Hepatocyte (in vitro differentiated cells): Measurements from ENCODE around the gene POLR3H. TPM values are rescaled to one million over a fixed set of nuclear protein-coding genes. Genes with fewer than 3 reads are reported as not detected.

ENCODE experiments used
- DNase-seq: peaks from one replicate; pipeline ENCODE4 v3.0.0-alpha.2; 2016; ENCODE audit warnings: low spot score
- H2AFZ ChIP-seq: fragments of 200-600 bp; sonication (generic); 2 replicates; pipeline ENCODE4 v1.6.0; 2016; ENCODE audit warnings: antibody characterized with exemption, mild to moderate bottlenecking
- H3K27ac ChIP-seq: fragments of 200-600 bp; sonication (generic); 2 replicates; pipeline ENCODE4 v1.5.1; 2016; ENCODE audit warnings: mild to moderate bottlenecking
- H3K27me3 ChIP-seq: fragments of 200-600 bp; sonication (generic); 2 replicates; pipeline ENCODE4 v1.6.1; 2016
- H3K36me3 ChIP-seq: fragments of 200-600 bp; sonication (generic); replicated peaks from 2 replicates; pipeline ENCODE4 v1.5.1; 2016; ENCODE audit warnings: low read depth; ENCODE audit not compliant: insufficient read depth
- H3K4me1 ChIP-seq: fragments of 200-600 bp; sonication (generic); 2 replicates; pipeline ENCODE4 v1.5.1; 2016; ENCODE audit warnings: mild to moderate bottlenecking, moderate library complexity; ENCODE audit not compliant: insufficient read depth
- H3K4me2 ChIP-seq: fragments of 200-600 bp; sonication (generic); 2 replicates; pipeline ENCODE4 v1.6.0; 2016
- H3K4me3 ChIP-seq: fragments of 200-600 bp; sonication (generic); 2 replicates; pipeline ENCODE4 v1.5.1; 2016; ENCODE audit warnings: mild to moderate bottlenecking
- H3K79me2 ChIP-seq: fragments of 200-600 bp; sonication (generic); 2 replicates; pipeline ENCODE4 v1.6.0; 2017; ENCODE audit warnings: mild to moderate bottlenecking
- H3K9me2 ChIP-seq: fragments of 200-600 bp; sonication (generic); replicated peaks from 2 replicates; pipeline ENCODE4 v1.6.0; 2017; ENCODE audit warnings: mild to moderate bottlenecking; ENCODE audit not compliant: insufficient read depth
- H3K9me3 ChIP-seq: fragments of 200-600 bp; sonication (generic); 2 replicates; pipeline ENCODE4 v1.5.1; 2016; ENCODE audit warnings: low read depth, mild to moderate bottlenecking
- H4K20me1 ChIP-seq: fragments of 200-600 bp; sonication (generic); 2 replicates; pipeline ENCODE4 v1.6.0; 2016; ENCODE audit warnings: mild to moderate bottlenecking; ENCODE audit not compliant: insufficient read depth, poor library complexity, severe bottlenecking
- EZH2 ChIP-seq: fragments of 200-600 bp; sonication (generic); IDR thresholded peaks from 2 replicates; pipeline ENCODE4 v1.6.1; 2016; ENCODE audit warnings: antibody characterized with exemption, mild to moderate bottlenecking, borderline replicate concordance
- EZH2phosphoT487 ChIP-seq: fragments of 200-600 bp; sonication (generic); IDR thresholded peaks from one replicate; pipeline ENCODE4 v1.6.1; 2018; ENCODE audit warnings: antibody characterized with exemption, mild to moderate bottlenecking, low read depth, moderate library complexity; ENCODE audit not compliant: unreplicated experiment, severe bottlenecking
- WGBS: methylation state at CpG from one replicate; pipeline ENCODE4 v1.1.6; 2016; ENCODE audit warnings: low lambda C conversion rate; ENCODE audit errors: missing lambda C conversion rate; 5-methylcytosine and 5-hydroxymethylcytosine counted together
- polyA plus RNA-seq: library from polyadenylated mRNA; unstranded; fragments of >200 nt; fragmentation: Nextera tagmentation; extraction: Ambion mirVana; gene quantifications from 2 replicates; pipeline ENCODE4 v1.2.1, GENCODE V29; 2016
- total RNA-seq: library from RNA; depleted of rRNA; stranded (reverse); fragments of >200 nt; gene quantifications from 2 replicates; pipeline ENCODE4 v1.2.3, GENCODE V29; 2014
- TF ChIP-seq, protein P1 (sequence below): fragments of 200-600 bp; sonication (generic); IDR thresholded peaks from 2 replicates; pipeline ENCODE4 v1.5.1; 2016; ENCODE audit warnings: antibody characterized with exemption, mild to moderate bottlenecking; ENCODE audit not compliant: poor library complexity

The POLR3H gene
- total and polyA plus RNA-seq, 2 experiments from 2014 or later, result 14.5 to 41.1 TPM

DNA sequence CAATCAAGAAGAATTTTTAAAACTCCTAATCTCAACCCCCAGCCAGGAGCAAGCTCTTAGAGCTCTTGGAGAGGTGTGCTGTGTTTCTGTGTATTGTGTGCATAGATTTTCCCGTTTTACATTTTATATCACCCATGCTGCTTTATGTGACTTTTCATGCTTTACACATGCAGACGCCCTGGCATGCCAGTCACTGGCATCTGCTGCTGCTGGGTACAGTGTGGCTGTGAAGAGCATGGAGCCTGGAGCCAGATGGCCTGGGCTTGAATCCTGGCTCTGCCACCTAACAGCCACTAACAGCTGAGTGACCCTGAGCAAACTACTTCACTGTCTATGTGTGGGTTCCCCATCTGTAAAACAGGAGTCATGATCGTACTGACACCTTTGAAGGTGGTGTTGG is 23.1 kb downstream of the POLR3H start:
- H3K4me3 ChIP-seq, result no peak overlapping the region
- no peak overlapping the region for H3K27ac ChIP-seq
- no peaks in the 10 kb centered on the region for H3K9me3 ChIP-seq
- H4K20me1 ChIP-seq, result no peaks in the 10 kb centered on the region
- TF ChIP-seq, protein P1, sequence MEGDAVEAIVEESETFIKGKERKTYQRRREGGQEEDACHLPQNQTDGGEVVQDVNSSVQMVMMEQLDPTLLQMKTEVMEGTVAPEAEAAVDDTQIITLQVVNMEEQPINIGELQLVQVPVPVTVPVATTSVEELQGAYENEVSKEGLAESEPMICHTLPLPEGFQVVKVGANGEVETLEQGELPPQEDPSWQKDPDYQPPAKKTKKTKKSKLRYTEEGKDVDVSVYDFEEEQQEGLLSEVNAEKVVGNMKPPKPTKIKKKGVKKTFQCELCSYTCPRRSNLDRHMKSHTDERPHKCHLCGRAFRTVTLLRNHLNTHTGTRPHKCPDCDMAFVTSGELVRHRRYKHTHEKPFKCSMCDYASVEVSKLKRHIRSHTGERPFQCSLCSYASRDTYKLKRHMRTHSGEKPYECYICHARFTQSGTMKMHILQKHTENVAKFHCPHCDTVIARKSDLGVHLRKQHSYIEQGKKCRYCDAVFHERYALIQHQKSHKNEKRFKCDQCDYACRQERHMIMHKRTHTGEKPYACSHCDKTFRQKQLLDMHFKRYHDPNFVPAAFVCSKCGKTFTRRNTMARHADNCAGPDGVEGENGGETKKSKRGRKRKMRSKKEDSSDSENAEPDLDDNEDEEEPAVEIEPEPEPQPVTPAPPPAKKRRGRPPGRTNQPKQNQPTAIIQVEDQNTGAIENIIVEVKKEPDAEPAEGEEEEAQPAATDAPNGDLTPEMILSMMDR, result no peak
- TF ChIP-seq EZH2phosphoT487, result no peak
- TF ChIP-seq EZH2, result no peak
- WGBS, result 94% methylated on average over 3 of the region's 3 CpGs
- no peaks in the 10 kb centered on the region for H3K36me3 ChIP-seq
- H3K27me3 ChIP-seq, result no peaks in the 10 kb centered on the region
- H3K9me2 ChIP-seq, result no peaks in the 10 kb centered on the region
- no peaks in the 10 kb centered on the region for H3K79me2 ChIP-seq
- no peak overlapping the region for H3K4me2 ChIP-seq
- H3K4me1 ChIP-seq, result no peaks in the 10 kb centered on the region
- no peak overlapping the region for H2AFZ ChIP-seq
- no peak for DNase-seq

DNA sequence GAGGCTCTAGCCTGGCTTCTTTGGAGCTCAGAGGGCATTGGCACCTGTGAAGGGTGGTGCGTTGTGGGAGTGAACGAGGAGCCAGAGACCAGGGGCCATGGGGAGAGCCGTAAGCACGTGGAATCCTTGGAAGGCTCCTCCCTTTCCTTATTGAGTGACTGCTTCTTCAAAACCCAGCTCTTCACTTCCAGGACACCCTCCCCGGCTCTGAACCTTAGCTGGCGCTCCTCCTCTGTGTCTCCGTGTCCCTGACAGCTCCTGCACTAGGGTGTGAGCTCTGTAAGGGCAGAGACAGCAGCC is 26.3 kb downstream of the POLR3H start:
- no peak overlapping the region for H3K27ac ChIP-seq
- TF ChIP-seq, protein P1, result no peak
- TF ChIP-seq EZH2phosphoT487 (no peak), EZH2 (no peak)
- no peaks in the 10 kb centered on the region for H3K36me3 ChIP-seq
- no peaks in the 10 kb centered on the region for H4K20me1 ChIP-seq
- H3K9me2 ChIP-seq, result no peaks in the 10 kb centered on the region
- H3K4me1 ChIP-seq, result peaks cover 11% of the 10 kb centered on the region
- no peaks in the 10 kb centered on the region for H3K27me3 ChIP-seq
- DNase-seq, result no peak
- H2AFZ ChIP-seq, result no peak overlapping the region
- H3K9me3 ChIP-seq, result no peaks in the 10 kb centered on the region
- WGBS, result 83% methylated on average over 7 of the region's 7 CpGs
- H3K4me3 ChIP-seq, result no peak overlapping the region
- H3K4me2 ChIP-seq, result no peak overlapping the region
- no peaks in the 10 kb centered on the region for H3K79me2 ChIP-seq

DNA sequence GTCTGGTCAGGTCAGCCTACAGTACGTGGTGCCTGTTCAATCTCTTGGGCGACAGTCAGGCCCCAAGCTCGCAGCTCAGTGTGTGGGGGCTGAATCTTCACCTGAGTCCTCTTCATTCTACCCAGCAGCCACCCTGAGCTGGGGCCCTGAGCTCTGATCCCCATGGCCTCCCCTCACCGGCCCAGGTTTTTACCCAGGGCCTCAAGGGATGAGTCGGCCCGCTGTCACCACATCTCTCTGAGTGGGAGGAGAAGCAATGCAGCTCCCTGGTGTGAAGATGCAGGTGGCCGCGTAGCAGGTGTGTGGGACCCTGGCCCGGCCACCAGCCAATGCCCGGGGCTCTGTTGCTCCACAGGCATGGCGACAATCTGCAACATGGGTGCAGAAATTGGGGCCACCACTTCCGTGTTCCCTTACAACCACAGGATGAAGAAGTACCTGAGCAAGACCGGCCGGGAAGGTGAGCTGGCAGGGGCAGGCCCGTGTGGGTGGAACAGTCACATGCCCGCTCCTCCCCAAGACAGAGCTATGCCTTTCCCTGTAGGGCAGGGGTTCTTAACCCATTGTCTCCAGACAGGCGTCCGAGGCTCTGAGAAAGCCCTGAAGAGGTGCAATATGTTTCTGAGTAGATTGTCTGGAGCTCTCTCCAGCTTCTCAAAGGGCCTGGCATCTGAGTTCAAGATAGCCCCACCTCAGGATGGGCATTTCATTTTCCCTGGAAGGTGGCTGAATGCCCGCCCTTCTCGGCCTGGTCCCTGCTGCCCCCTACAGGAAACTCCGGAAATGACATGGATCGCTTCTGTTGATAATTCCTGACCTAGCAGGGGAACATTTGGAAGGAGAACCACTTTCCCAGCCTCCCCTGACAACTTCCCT is 26.9 kb downstream of the POLR3H start:
- TF ChIP-seq, protein P1, result peak; percentile 87
- TF ChIP-seq EZH2phosphoT487 (no peak), EZH2 (no peak)
- DNase-seq, result peak; percentile 77
- Histone ChIP-seq H2AFZ (no peak overlapping the region), H3K9me2 (no peaks in the 10 kb centered on the region), H3K4me1 (peaks cover 15% of the 10 kb centered on the region), H3K9me3 (no peaks in the 10 kb centered on the region), H3K36me3 (no peaks in the 10 kb centered on the region), H3K27me3 (no peaks in the 10 kb centered on the region), H3K79me2 (no peaks in the 10 kb centered on the region), H3K4me3 (no peak overlapping the region), H4K20me1 (no peaks in the 10 kb centered on the region), H3K27ac (no peak overlapping the region), H3K4me2 (no peak overlapping the region)
- 71% methylated on average over 21 of the region's 22 CpGs for WGBS
